WERI-Rb-1 (cell line): ENCODE data around the gene GNA15.

Source experiments
- DNase-seq: peaks from one replicate; pipeline ENCODE4 v3.0.0-alpha.2; 2020
- H3K27ac ChIP-seq: fragments of 250-450 bp; sonication (Bioruptor Pico); 2 replicates; pipeline ENCODE4 v1.5.1; 2020; ENCODE audit warnings: mild to moderate bottlenecking, moderate library complexity
- H3K27me3 ChIP-seq: fragments of 250-450 bp; sonication (Bioruptor Pico); 2 replicates; pipeline ENCODE4 v1.5.1; 2021; ENCODE audit warnings: mild to moderate bottlenecking, low read depth, moderate library complexity; ENCODE audit not compliant: insufficient read depth, severe bottlenecking
- H3K36me3 ChIP-seq: fragments of 250-450 bp; sonication (Bioruptor Pico); 2 replicates; pipeline ENCODE4 v1.5.1; 2020; ENCODE audit warnings: mild to moderate bottlenecking, moderate library complexity
- H3K4me3 ChIP-seq: 2 replicates; pipeline ENCODE4 v1.5.1; 2011; ENCODE audit warnings: low read depth, mild to moderate bottlenecking, control low read depth, low read length
- H3K9me3 ChIP-seq: fragments of 250-450 bp; sonication (Bioruptor Pico); 2 replicates; pipeline ENCODE4 v1.5.1; 2021; ENCODE audit warnings: mild to moderate bottlenecking, moderate library complexity; ENCODE audit not compliant: severe bottlenecking
- CTCF ChIP-seq: IDR thresholded peaks from 2 replicates; pipeline ENCODE4 v1.5.1; 2011; ENCODE audit warnings: low read depth, mild to moderate bottlenecking, control low read depth, inconsistent platforms, low read length

Gene GNA15

GRCh38 chr19:3154957-3155736 lies 19.3 kb downstream of the GNA15 start:
- no peak for DNase-seq
- Histone ChIP-seq H3K27me3 (no peaks in the 10 kb centered on the region), H3K27ac (no peak overlapping the region), H3K36me3 (no peaks in the 10 kb centered on the region), H3K9me3 (peaks cover 4% of the 10 kb centered on the region), H3K4me3 (no peak overlapping the region)
- TF ChIP-seq CTCF = no peak

GRCh38 chr19:3157096-3157845 lies 21.4 kb downstream of the GNA15 start:
- Histone ChIP-seq H3K4me3 (no peak overlapping the region), H3K27ac (no peak overlapping the region), H3K36me3 (no peaks in the 10 kb centered on the region), H3K27me3 (no peaks in the 10 kb centered on the region), H3K9me3 (peaks cover 7% of the 10 kb centered on the region)
- DNase-seq = no peak
- no peak for TF ChIP-seq CTCF

GRCh38 chr19:3159565-3159964 lies 23.7 kb downstream of the GNA15 start:
- Histone ChIP-seq H3K9me3 (peaks cover 7% of the 10 kb centered on the region), H3K4me3 (no peak overlapping the region), H3K27ac (no peak overlapping the region), H3K27me3 (no peaks in the 10 kb centered on the region), H3K36me3 (no peaks in the 10 kb centered on the region)
- no peak for TF ChIP-seq CTCF
- no peak for DNase-seq

GRCh38 chr19:3160219-3160618 lies 24.4 kb downstream of the GNA15 start:
- no peaks in the 10 kb centered on the region for H3K36me3 ChIP-seq
- H3K9me3 ChIP-seq = peaks cover 7% of the 10 kb centered on the region
- DNase-seq = no peak
- no peak overlapping the region for H3K4me3 ChIP-seq
- no peak overlapping the region for H3K27ac ChIP-seq
- no peaks in the 10 kb centered on the region for H3K27me3 ChIP-seq
- TF ChIP-seq CTCF = no peak

GRCh38 chr19:3161453-3161852 lies 25.6 kb downstream of the GNA15 start:
- Histone ChIP-seq H3K9me3 (peaks cover 7% of the 10 kb centered on the region), H3K4me3 (no peak overlapping the region), H3K36me3 (no peaks in the 10 kb centered on the region), H3K27ac (no peak overlapping the region), H3K27me3 (no peaks in the 10 kb centered on the region)
- no peak for TF ChIP-seq CTCF
- DNase-seq = no peak
